GM23338 (cell line): ENCODE data around the gene TRIM14. TPM values are rescaled to one million over a fixed set of nuclear protein-coding genes. Genes with fewer than 3 reads are reported as not detected.

ENCODE experiments used
- ATAC-seq: fragments of 200-7000 bp; cut with Tn5 transposase; 3 replicates; pipeline ENCODE4 v1.9.1; 2020
- DNase-seq: peaks from one replicate; pipeline ENCODE4 v3.0.0-alpha.2; 2015; ENCODE audit warnings: low spot score
- H2AFZ ChIP-seq: fragments of 200-600 bp; sonication (generic); 2 replicates; pipeline ENCODE4 v1.8.0; 2016; ENCODE audit warnings: antibody characterized with exemption, mild to moderate bottlenecking, moderate library complexity
- H3F3A ChIP-seq: fragments of 200-600 bp; sonication (generic); replicated peaks from 2 replicates; pipeline ENCODE4 v1.8.0; 2017; ENCODE audit warnings: antibody characterized with exemption, mixed run types, low read depth
- H3K27ac ChIP-seq: fragments of 200-600 bp; sonication (generic); 2 replicates; pipeline ENCODE4 v1.6.1; 2016; ENCODE audit warnings: low read depth
- H3K27me3 ChIP-seq: fragments of 200-600 bp; sonication (generic); 2 replicates; pipeline ENCODE4 v1.8.0; 2016; ENCODE audit warnings: mild to moderate bottlenecking, mixed run types, moderate library complexity; ENCODE audit not compliant: insufficient read depth
- H3K36me3 ChIP-seq: fragments of 200-600 bp; sonication (generic); 2 replicates; pipeline ENCODE4 v1.8.0; 2016; ENCODE audit warnings: mild to moderate bottlenecking; ENCODE audit not compliant: insufficient read depth
- H3K4me1 ChIP-seq: fragments of 200-600 bp; sonication (generic); 2 replicates; pipeline ENCODE4 v1.8.0; 2016; ENCODE audit warnings: mild to moderate bottlenecking, moderate library complexity; ENCODE audit not compliant: insufficient read depth
- H3K4me2 ChIP-seq: fragments of 200-600 bp; sonication (generic); 2 replicates; pipeline ENCODE4 v1.7.1; 2017; ENCODE audit warnings: mixed run types
- H3K4me3 ChIP-seq: fragments of 200-600 bp; sonication (generic); 2 replicates; pipeline ENCODE4 v1.6.1; 2016; ENCODE audit warnings: mixed run types
- H3K79me2 ChIP-seq: fragments of 200-600 bp; sonication (generic); replicated peaks from 2 replicates; pipeline ENCODE4 v1.8.0; 2017; ENCODE audit warnings: mild to moderate bottlenecking; ENCODE audit not compliant: insufficient read depth
- H3K9me2 ChIP-seq: fragments of 200-600 bp; sonication (generic); 2 replicates; pipeline ENCODE4 v1.8.0; 2017; ENCODE audit not compliant: insufficient read depth
- H4K20me1 ChIP-seq: fragments of 200-600 bp; sonication (generic); replicated peaks from 2 replicates; pipeline ENCODE4 v1.8.0; 2017; ENCODE audit warnings: mild to moderate bottlenecking; ENCODE audit not compliant: insufficient read depth
- H3K27ac Mint-ChIP-seq: 2 replicates; pipeline ENCODE4 v1.8.0; 2020; ENCODE audit warnings: inconsistent platforms, mild to moderate bottlenecking, moderate library complexity, mixed read lengths
- H3K27me3 Mint-ChIP-seq: 3 replicates; pipeline ENCODE4 v1.8.0; 2022; ENCODE audit warnings: low read depth, mild to moderate bottlenecking, moderate library complexity, mixed read lengths, inconsistent platforms; ENCODE audit not compliant: insufficient read depth, poor library complexity
- H3K36me3 Mint-ChIP-seq: 3 replicates; pipeline ENCODE4 v1.8.0; 2021; ENCODE audit warnings: low read depth, mild to moderate bottlenecking, inconsistent platforms, moderate library complexity, mixed read lengths
- H3K4me1 Mint-ChIP-seq: 3 replicates; pipeline ENCODE4 v1.8.0; 2020; ENCODE audit warnings: mild to moderate bottlenecking, inconsistent platforms, mixed read lengths
- H3K4me3 Mint-ChIP-seq: 3 replicates; pipeline ENCODE4 v1.8.0; 2021; ENCODE audit warnings: moderate library complexity, mild to moderate bottlenecking, inconsistent platforms, mixed read lengths
- H3K9me3 Mint-ChIP-seq: 3 replicates; pipeline ENCODE4 v1.8.0; 2020; ENCODE audit warnings: moderate library complexity, mild to moderate bottlenecking, inconsistent platforms, mixed read lengths
- CREB1 ChIP-seq: fragments of 250-450 bp; sonication (Bioruptor Pico); IDR thresholded peaks from 2 replicates; pipeline ENCODE4 v1.5.0; 2020; ENCODE audit warnings: low read depth, mild to moderate bottlenecking, moderate library complexity
- EZH2phosphoT487 ChIP-seq: fragments of 200-600 bp; sonication (generic); IDR thresholded peaks from one replicate; pipeline ENCODE4 v1.8.1; 2018; ENCODE audit warnings: antibody characterized with exemption; ENCODE audit not compliant: unreplicated experiment
- NANOG ChIP-seq: IDR thresholded peaks from 2 replicates; pipeline ENCODE4 v1.6.1; 2016; ENCODE audit warnings: antibody characterized with exemption, borderline replicate concordance
- POLR2AphosphoS5 ChIP-seq: IDR thresholded peaks from 2 replicates; pipeline ENCODE4 v1.6.1; 2016; ENCODE audit warnings: antibody characterized with exemption, low read depth
- REST ChIP-seq: IDR thresholded peaks from one replicate; pipeline ENCODE4 v1.6.1; 2018; ENCODE audit warnings: antibody characterized with exemption; ENCODE audit not compliant: unreplicated experiment
- STAT1 ChIP-seq: IDR thresholded peaks from one replicate; pipeline ENCODE4 v1.6.1; 2016; ENCODE audit warnings: antibody characterized with exemption; ENCODE audit not compliant: unreplicated experiment
- ZNF114 ChIP-seq: fragments of 250-450 bp; sonication (Bioruptor Pico); IDR thresholded peaks from 2 replicates; pipeline ENCODE4 v1.5.0; 2020; ENCODE audit warnings: mild to moderate bottlenecking, moderate library complexity
- ZNF331 ChIP-seq: fragments of 250-450 bp; sonication (Bioruptor Pico); IDR thresholded peaks from 2 replicates; pipeline ENCODE4 v1.5.0; 2020; ENCODE audit warnings: low read depth, mild to moderate bottlenecking, moderate library complexity
- polyA plus RNA-seq: library from polyadenylated mRNA; unstranded; fragments of >200 nt; fragmentation: Nextera tagmentation; extraction: Ambion mirVana; gene quantifications from 2 replicates; pipeline ENCODE4 v1.2.1, GENCODE V29; 2016
- total RNA-seq: library from RNA; depleted of rRNA; stranded (reverse); fragments of >200 nt; shearing (Covaris generic); gene quantifications from 2 replicates; pipeline ENCODE4 v1.2.3, GENCODE V29; 2014
- TF ChIP-seq, protein P1 (sequence below), 2 experiments: fragments of 200-600 bp in 1 of 2; sonication (generic) in 1 of 2; conservative IDR thresholded peaks; 2 replicates each; pipeline versions ENCODE4 v1.5.1 to v1.6.1; 2016 to 2017; ENCODE audit warnings: antibody characterized with exemption in 2 of 2, low read depth in 2 of 2, mild to moderate bottlenecking in 2 of 2, moderate library complexity in 1 of 2
- TF ChIP-seq, protein P2 (sequence below): fragments of 250-450 bp; sonication (Bioruptor Pico); IDR thresholded peaks from 2 replicates; pipeline ENCODE4 v1.5.0; 2020; ENCODE audit warnings: mild to moderate bottlenecking, moderate library complexity
- TF ChIP-seq, protein P3 (sequence below): IDR thresholded peaks from 2 replicates; pipeline ENCODE4 v1.6.1; 2016; ENCODE audit warnings: antibody characterized with exemption

TRIM14 gene
- total and polyA plus RNA-seq, 2 experiments from 2014 or later = 17.2 to 25.3 TPM

DNA sequence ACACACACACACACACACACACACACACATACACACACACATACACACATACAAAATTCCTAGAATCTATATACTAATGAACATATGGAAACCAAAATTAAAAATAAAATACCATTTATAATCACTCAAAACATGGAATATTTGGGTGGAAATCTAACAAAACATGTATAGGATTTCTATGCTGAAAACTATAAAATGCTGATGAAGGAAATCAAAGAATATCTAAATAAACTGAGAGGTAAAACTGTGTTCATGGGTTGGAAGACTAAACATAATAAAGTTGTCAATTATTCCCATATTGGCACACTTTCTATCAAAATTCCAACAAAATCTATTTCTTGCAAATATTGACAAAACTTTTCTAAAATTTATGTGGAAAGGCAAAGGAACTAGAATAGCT lies 87.9 kb downstream of the TRIM14 start (continued):
- TF ChIP-seq, protein P1, sequence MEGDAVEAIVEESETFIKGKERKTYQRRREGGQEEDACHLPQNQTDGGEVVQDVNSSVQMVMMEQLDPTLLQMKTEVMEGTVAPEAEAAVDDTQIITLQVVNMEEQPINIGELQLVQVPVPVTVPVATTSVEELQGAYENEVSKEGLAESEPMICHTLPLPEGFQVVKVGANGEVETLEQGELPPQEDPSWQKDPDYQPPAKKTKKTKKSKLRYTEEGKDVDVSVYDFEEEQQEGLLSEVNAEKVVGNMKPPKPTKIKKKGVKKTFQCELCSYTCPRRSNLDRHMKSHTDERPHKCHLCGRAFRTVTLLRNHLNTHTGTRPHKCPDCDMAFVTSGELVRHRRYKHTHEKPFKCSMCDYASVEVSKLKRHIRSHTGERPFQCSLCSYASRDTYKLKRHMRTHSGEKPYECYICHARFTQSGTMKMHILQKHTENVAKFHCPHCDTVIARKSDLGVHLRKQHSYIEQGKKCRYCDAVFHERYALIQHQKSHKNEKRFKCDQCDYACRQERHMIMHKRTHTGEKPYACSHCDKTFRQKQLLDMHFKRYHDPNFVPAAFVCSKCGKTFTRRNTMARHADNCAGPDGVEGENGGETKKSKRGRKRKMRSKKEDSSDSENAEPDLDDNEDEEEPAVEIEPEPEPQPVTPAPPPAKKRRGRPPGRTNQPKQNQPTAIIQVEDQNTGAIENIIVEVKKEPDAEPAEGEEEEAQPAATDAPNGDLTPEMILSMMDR (conservative IDR thresholded peaks at IDR 0.05; ENCODE audit: low read depth in 2 of 2) = no peak

DNA sequence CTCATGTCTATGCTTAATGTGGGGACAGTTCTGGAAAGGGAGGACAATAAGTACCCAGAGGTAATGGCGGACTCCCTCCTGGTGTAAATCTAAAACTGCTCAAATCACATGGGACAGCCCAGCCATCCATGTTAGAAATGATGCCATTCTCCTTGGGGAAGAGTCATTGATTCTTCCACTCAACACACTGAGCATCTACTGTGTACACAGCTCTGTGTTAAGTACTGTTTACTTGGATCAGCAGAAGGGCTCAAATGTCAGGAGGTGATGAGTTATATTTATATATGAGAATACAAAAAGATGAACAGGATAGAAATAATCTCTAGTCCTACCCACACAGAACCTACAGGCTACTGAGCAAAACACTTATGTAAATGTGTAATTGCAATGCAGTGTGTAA lies 94.3 kb downstream of the TRIM14 start:
- Histone ChIP-seq H3K4me1 (no peaks in the 10 kb centered on the region), H3K4me2 (no peak overlapping the region), H3K4me3 (no peak overlapping the region), H3K27me3 (no peaks in the 10 kb centered on the region), H3K36me3 (no peaks in the 10 kb centered on the region), H3K79me2 (no peaks in the 10 kb centered on the region), H2AFZ (no peak overlapping the region), H3K9me2 (no peaks in the 10 kb centered on the region), H3K27ac (no peak overlapping the region), H4K20me1 (no peaks in the 10 kb centered on the region; the same call in 1 of the 2 replicates), H3F3A (no peaks in the 10 kb centered on the region)
- H3K27ac Mint-ChIP-seq = no peak overlapping the region
- H3K27me3 Mint-ChIP-seq = peaks cover 9% of the 10 kb centered on the region
- H3K4me1 Mint-ChIP-seq = no peaks in the 10 kb centered on the region
- no peak overlapping the region for H3K4me3 Mint-ChIP-seq
- no peaks in the 10 kb centered on the region for H3K36me3 Mint-ChIP-seq
- DNase-seq = no peak
- no peaks in the 10 kb centered on the region for H3K9me3 Mint-ChIP-seq
- no peak for ATAC-seq
- TF ChIP-seq ZNF331 (CRISPR knock-in tag) = no peak
- TF ChIP-seq REST = no peak
- TF ChIP-seq, protein P1 (conservative IDR thresholded peaks at IDR 0.05; ENCODE audit: low read depth in 2 of 2) = no peak
- no peak for TF ChIP-seq EZH2phosphoT487
- TF ChIP-seq, protein P2, sequence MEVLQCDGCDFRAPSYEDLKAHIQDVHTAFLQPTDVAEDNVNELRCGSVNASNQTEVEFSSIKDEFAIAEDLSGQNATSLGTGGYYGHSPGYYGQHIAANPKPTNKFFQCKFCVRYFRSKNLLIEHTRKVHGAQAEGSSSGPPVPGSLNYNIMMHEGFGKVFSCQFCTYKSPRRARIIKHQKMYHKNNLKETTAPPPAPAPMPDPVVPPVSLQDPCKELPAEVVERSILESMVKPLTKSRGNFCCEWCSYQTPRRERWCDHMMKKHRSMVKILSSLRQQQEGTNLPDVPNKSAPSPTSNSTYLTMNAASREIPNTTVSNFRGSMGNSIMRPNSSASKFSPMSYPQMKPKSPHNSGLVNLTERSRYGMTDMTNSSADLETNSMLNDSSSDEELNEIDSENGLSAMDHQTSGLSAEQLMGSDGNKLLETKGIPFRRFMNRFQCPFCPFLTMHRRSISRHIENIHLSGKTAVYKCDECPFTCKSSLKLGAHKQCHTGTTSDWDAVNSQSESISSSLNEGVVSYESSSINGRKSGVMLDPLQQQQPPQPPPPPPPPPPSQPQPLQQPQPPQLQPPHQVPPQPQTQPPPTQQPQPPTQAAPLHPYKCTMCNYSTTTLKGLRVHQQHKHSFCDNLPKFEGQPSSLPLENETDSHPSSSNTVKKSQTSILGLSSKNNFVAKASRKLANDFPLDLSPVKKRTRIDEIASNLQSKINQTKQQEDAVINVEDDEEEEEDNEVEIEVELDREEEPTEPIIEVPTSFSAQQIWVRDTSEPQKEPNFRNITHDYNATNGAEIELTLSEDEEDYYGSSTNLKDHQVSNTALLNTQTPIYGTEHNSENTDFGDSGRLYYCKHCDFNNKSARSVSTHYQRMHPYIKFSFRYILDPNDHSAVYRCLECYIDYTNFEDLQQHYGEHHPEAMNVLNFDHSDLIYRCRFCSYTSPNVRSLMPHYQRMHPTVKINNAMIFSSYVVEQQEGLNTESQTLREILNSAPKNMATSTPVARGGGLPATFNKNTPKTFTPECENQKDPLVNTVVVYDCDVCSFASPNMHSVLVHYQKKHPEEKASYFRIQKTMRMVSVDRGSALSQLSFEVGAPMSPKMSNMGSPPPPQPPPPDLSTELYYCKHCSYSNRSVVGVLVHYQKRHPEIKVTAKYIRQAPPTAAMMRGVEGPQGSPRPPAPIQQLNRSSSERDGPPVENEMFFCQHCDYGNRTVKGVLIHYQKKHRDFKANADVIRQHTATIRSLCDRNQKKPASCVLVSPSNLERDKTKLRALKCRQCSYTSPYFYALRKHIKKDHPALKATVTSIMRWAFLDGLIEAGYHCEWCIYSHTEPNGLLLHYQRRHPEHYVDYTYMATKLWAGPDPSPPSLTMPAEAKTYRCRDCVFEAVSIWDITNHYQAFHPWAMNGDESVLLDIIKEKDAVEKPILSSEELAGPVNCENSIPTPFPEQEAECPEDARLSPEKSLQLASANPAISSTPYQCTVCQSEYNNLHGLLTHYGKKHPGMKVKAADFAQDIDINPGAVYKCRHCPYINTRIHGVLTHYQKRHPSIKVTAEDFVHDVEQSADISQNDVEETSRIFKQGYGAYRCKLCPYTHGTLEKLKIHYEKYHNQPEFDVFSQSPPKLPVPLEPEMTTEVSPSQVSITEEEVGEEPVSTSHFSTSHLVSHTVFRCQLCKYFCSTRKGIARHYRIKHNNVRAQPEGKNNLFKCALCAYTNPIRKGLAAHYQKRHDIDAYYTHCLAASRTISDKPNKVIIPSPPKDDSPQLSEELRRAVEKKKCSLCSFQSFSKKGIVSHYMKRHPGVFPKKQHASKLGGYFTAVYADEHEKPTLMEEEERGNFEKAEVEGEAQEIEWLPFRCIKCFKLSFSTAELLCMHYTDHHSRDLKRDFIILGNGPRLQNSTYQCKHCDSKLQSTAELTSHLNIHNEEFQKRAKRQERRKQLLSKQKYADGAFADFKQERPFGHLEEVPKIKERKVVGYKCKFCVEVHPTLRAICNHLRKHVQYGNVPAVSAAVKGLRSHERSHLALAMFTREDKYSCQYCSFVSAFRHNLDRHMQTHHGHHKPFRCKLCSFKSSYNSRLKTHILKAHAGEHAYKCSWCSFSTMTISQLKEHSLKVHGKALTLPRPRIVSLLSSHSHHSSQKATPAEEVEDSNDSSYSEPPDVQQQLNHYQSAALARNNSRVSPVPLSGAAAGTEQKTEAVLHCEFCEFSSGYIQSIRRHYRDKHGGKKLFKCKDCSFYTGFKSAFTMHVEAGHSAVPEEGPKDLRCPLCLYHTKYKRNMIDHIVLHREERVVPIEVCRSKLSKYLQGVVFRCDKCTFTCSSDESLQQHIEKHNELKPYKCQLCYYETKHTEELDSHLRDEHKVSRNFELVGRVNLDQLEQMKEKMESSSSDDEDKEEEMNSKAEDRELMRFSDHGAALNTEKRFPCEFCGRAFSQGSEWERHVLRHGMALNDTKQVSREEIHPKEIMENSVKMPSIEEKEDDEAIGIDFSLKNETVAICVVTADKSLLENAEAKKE = no peak
- no peak for TF ChIP-seq ZNF114 (CRISPR knock-in tag)
- TF ChIP-seq STAT1 = no peak
- no peak for TF ChIP-seq POLR2AphosphoS5
- no peak for TF ChIP-seq NANOG
- no peak for TF ChIP-seq CREB1 (CRISPR knock-in tag)
- TF ChIP-seq, protein P3, sequence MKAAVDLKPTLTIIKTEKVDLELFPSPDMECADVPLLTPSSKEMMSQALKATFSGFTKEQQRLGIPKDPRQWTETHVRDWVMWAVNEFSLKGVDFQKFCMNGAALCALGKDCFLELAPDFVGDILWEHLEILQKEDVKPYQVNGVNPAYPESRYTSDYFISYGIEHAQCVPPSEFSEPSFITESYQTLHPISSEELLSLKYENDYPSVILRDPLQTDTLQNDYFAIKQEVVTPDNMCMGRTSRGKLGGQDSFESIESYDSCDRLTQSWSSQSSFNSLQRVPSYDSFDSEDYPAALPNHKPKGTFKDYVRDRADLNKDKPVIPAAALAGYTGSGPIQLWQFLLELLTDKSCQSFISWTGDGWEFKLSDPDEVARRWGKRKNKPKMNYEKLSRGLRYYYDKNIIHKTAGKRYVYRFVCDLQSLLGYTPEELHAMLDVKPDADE = no peak
